NB4 (cell line): ENCODE data around the gene SLC15A3.

Source experiments
- CTCF ChIP-seq: IDR thresholded peaks from one replicate; pipeline ENCODE4 v1.5.1; 2012; ENCODE audit warnings: low read depth, low read length
- MAX ChIP-seq: IDR thresholded peaks from 2 replicates; pipeline ENCODE4 v1.6.1; 2011; ENCODE audit warnings: low read depth, low read length
- MYC ChIP-seq: IDR thresholded peaks from 2 replicates; pipeline ENCODE4 v1.6.1; 2011; ENCODE audit warnings: low read depth, low read length
- POLR2A ChIP-seq: IDR thresholded peaks from 2 replicates; pipeline ENCODE4 v1.6.1; 2011; ENCODE audit warnings: mild to moderate bottlenecking; ENCODE audit not compliant: insufficient read length; ENCODE audit errors: extremely low read depth

GRCh38 chr11:60950024-60950423 lies 2.0 kb downstream of the SLC15A3 start:
- TF ChIP-seq CTCF = no peak
- TF ChIP-seq POLR2A = no peak
- no peak for TF ChIP-seq MAX
- no peak for TF ChIP-seq MYC
